HG03378 (cell line): ENCODE measurements around the gene PIK3R1.

ENCODE experiments used
- ATAC-seq: cut with Tn5 transposase; IDR thresholded peaks from one replicate; pipeline ENCODE4 v1.9.1; 2021; ENCODE audit warnings: mild to moderate bottlenecking, moderate library complexity; ENCODE audit not compliant: unreplicated experiment

The PIK3R1 gene

GRCh38 chr5:68347536-68347935, 132.0 kb downstream of the PIK3R1 start:
- ATAC-seq: no peak

DNA sequence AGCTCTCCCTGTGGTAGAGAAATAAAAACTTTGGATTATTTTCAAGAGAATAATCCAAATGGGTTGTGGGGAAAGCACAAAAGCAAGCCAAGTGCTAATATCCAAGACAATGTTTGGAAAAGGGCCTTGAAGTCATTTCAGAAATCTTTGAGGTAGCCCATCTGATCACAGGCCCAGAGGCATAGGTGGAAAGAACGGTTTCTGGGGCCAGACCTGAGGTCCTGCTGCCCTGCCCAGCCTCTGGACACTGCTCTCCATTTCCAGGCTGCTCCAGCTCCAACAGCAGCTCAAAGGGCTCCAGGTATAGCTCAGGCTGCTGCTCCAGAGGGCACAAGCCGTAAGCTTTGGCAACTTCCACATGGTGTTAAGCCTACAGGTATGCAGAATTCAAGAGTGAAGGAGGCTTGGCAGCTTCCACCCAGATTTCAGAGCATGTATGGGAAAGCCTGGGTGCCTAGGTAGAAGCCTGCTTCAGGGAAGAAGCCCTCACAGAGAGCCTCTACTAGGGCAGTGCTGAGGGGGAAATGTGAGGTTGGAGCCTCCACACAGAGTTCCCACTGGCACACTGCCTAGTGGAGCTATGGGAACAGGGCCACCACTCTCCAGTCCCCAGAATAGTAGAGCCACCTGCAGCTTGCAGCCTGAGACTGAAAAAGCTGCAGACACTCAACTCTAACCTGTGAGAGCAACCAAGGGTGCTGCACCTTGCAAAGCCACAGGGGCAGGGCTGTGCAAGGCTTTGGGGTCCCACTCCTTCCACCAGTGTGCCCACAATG, 133.1 kb downstream of the PIK3R1 start:
- ATAC-seq: no peak

GRCh38 chr5:68350176-68350575, 134.6 kb downstream of the PIK3R1 start:
- no peak for ATAC-seq
